Measurements from ENCODE around the gene ADRA2B.
"Not testable (repeated sequence)": the region's sequence is repeated elsewhere in the genome, so short reads cannot be mapped to it uniquely, and the experiment has no call there.

The ADRA2B gene

GRCh38 chr2:96065381-96065930, 50.9 kb downstream of the ADRA2B start:
- no peak for DNase-seq

GRCh38 chr2:96064760-96065159, 51.6 kb downstream of the ADRA2B start:
- not testable (repeated sequence) for DNase-seq

- DNase-seq = not testable (repeated sequence)
These were observed 52.2 kb downstream of the ADRA2B start for GRCh38 chr2:96064047-96064675.

GRCh38 chr2:96063116-96063899, 53.1 kb downstream of the ADRA2B start:
- not testable (repeated sequence) for DNase-seq
